Stimulated activated CD8-positive, alpha-beta memory T cell treated with anti-CD3 and anti-CD28 coated beads, Interleukin-7, amount 100 ng/mL, for 48 hours (primary cell): ENCODE measurements around the gene GNL2.

Source experiments
- DNase-seq, 2 donors: peaks; one replicate each; pipeline ENCODE4 v3.0.0-alpha.2; 2020; ENCODE audit warnings: low read depth in 1 of 2; ENCODE audit errors: extremely low read depth in 1 of 2

The GNL2 gene

GRCh38 chr1:37517569-37517968, 78.2 kb downstream of the GNL2 start:
- DNase-seq: no peak
